ENCODE results near the gene GNG4. TPM values are rescaled to one million over a fixed set of nuclear protein-coding genes. Genes with fewer than 3 reads are reported as not detected.
A peak's percentile ranks its signal among the peaks of the same experiment; 100 is the strongest.
"Not testable (repeated sequence)": the region's sequence is repeated elsewhere in the genome, so short reads cannot be mapped to it uniquely, and the experiment has no call there.

The GNG4 gene
- total RNA-seq, 1 experiment from 2014 or later = 19.7 TPM

DNA sequence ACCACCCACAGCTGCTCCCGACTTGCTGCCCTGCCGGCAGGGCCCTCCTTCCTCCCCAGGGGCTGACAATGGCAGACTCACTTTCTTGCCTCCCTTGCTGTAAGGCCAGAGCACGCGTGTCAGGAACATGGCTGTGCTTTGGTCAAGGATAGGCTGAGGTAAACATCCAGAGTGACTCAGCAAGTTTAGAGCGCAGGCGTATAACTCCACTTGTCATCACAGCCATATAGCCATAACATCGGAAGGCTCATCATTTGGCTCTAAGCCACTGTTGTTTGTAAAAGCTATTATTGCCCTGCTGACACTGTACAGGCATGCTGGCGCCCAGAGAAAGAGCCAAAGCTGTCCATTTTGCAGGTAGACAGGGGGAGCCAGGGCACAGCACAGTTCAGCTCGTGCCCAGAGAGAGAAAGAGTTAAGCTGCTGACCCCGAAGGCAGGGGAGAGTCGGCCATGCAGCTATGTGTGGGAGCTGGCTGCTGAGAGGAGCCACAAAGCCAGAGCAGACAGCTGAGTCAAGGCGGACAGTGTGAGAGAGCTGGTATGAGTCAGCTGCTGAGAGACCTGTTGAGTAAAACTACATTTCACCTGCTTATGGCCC, 60.6 kb downstream of the GNG4 start:
- Histone ChIP-seq H3K27ac (no peak overlapping the region), H3K4me3 (no peak overlapping the region), H3K4me1 (no peaks in the 10 kb centered on the region), H3K9me3 (replicated peaks) (no peaks in the 10 kb centered on the region), H3K27me3 (no peaks in the 10 kb centered on the region), H3K36me3 (no peaks in the 10 kb centered on the region; the same call in 1 of the 2 replicates)
- DNase-seq = peak in 1 of 2 experiments; percentile 14

DNA sequence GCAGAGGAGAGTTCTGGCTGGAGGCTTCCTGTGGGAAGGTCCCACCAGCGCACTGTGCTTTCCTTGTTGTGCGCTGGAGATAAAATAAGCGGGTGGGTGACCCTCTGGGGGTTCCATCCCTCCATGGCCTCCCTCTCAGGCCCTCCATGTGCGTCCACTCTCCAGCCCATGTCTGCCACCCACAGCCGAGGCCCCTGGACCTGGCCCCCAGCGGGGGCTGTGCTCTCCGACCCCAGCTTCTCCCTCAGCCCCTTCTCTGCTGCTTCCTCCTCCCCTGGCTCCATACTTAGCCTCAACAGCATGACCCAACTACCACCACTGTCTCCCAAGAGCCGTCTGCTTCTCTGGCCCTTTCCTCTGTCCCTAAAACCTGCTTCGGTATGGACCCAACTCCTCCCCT, 61.4 kb downstream of the GNG4 start:
- no peaks in the 10 kb centered on the region for H3K27me3 ChIP-seq
- DNase-seq = no peak
- no peaks in the 10 kb centered on the region for H3K4me1 ChIP-seq
- H3K27ac ChIP-seq = no peak overlapping the region
- H3K4me3 ChIP-seq = no peak overlapping the region
- no peaks in the 10 kb centered on the region for H3K9me3 ChIP-seq (replicated peaks)
- H3K36me3 ChIP-seq = no peaks in the 10 kb centered on the region; the same call in 1 of the 2 replicates

DNA sequence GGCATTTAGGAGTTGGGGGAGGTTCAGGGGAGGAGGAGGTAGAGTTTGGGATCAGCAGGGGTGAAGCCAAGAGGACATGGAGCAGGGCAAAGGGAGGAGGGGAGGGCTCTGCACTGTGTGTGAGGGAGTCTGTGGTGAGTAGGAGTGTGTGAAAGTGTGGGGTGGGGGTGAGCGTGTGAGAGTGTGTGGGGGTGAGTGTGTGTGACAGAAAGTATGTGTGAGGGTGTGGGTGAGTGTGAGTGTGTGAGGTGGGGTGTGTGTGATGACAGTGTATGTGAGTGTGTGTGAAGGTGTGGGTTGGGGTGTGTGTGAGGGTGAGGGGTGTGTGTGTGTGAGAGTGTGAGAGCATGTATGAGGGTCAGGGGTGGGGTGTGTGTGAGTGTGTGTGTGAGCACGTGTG, 62.6 kb downstream of the GNG4 start:
- H3K9me3 ChIP-seq (replicated peaks) = no peaks in the 10 kb centered on the region
- H3K27ac ChIP-seq = no peak overlapping the region
- H3K4me1 ChIP-seq = no peaks in the 10 kb centered on the region
- no peak for DNase-seq
- no peaks in the 10 kb centered on the region for H3K36me3 ChIP-seq
- no peaks in the 10 kb centered on the region for H3K27me3 ChIP-seq
- no peak overlapping the region for H3K4me3 ChIP-seq

DNA sequence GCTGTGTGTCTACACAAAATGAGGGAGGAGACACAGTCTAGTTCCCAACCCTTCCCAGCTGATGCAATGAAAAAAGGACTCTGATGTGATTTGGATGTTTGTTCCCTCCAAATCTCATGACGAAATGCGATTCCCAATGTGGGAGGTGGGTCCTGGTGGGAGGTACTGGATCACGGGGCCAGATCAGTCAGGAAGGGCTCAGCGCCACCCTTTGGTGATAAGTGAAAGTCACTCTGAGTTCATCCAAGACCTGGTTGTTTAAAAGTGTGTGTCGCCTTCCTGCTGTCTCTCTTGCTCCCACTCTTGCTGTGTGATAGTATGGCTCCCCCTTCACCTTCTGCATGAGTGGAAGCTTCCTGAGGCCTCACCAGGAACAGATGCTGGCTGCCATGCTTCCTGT, 63.2 kb downstream of the GNG4 start:
- no peaks in the 10 kb centered on the region for H3K4me1 ChIP-seq
- no peak for DNase-seq

DNA sequence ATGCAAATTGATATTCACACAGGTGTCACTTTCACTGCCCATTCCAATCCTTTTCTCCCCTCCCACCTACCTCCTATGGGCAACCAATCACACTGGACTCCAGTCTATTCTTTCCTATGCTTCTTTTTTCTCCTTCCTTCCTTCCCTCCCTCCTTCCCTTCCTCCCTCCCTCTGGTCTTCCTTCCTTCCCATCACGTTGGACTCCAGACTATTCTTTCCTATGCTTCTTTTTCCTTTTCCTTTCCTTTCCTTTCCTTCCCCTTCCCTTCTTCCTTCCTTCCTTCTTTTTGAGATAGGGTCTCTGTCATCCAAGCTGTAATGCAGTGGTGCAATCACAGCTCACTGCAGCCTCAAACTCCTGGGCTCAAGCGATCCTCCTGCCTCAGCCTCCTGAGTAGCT, 64.6 kb downstream of the GNG4 start:
- H3K4me3 ChIP-seq = no peak overlapping the region
- no peaks in the 10 kb centered on the region for H3K27me3 ChIP-seq
- no peak overlapping the region for H3K27ac ChIP-seq
- H3K4me1 ChIP-seq = no peaks in the 10 kb centered on the region
- no peaks in the 10 kb centered on the region for H3K9me3 ChIP-seq (replicated peaks)
- DNase-seq = no peak
- H3K36me3 ChIP-seq = no peaks in the 10 kb centered on the region

More for the DNA sequence above, 63.2 kb downstream of the GNG4 start:
- no peaks in the 10 kb centered on the region for H3K27me3 ChIP-seq
- H3K9me3 ChIP-seq (replicated peaks) = no peaks in the 10 kb centered on the region
- H3K4me3 ChIP-seq = no peak overlapping the region
- H3K27ac ChIP-seq = no peak overlapping the region
- H3K36me3 ChIP-seq = no peaks in the 10 kb centered on the region

DNA sequence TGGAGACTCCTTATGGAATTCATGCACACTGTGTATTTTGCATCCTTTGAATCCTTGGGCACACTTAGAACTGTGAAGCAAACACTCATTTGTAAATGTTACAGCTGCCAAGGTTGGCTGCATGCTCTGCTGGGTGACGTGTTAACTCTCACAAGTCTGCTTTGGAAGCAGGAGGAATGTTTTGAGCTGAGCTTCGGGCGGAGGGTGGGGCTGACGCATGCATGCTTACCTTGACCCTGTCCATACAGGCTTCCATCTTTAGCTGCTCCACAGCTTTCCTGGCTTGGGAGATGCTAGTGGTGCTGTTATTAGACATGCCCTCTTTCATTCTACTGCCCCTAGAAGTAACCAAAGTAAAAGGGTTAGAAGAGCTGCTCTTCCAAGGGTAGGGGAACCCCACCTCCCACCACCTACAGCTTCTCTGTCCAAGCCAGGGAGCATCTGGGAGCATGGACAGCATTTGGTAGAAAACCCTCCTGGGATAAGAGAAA, 66.0 kb downstream of the GNG4 start:
- Histone ChIP-seq H3K9me3 (replicated peaks) (no peaks in the 10 kb centered on the region), H3K27ac (no peak overlapping the region), H3K4me3 (no peak overlapping the region), H3K4me1 (no peaks in the 10 kb centered on the region), H3K27me3 (no peaks in the 10 kb centered on the region), H3K36me3 (no peaks in the 10 kb centered on the region)
- DNase-seq = no peak

DNA sequence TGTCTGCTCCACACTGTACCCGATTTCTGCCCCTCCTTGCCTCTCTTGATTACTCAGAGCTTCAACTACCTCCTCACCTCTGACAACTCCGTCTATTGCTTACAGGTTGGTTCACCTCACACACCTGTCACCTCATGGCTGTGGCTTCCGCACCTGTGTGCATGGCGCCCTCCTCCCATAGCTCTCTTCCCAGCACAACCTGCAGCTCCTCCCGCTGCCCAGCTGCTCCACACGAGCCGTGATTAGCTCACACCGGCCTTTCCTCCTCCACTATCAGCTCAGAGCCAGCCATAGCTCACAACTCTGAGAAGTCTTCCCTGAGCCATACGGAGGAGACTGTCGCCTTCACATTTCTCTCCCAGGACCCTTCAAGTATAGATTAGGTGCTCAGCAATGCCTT, 67.5 kb downstream of the GNG4 start:
- no peak overlapping the region for H3K27ac ChIP-seq
- no peaks in the 10 kb centered on the region for H3K27me3 ChIP-seq
- no peak for DNase-seq
- H3K36me3 ChIP-seq = no peaks in the 10 kb centered on the region
- no peaks in the 10 kb centered on the region for H3K4me1 ChIP-seq
- no peak overlapping the region for H3K4me3 ChIP-seq
- H3K9me3 ChIP-seq (replicated peaks) = no peaks in the 10 kb centered on the region

DNA sequence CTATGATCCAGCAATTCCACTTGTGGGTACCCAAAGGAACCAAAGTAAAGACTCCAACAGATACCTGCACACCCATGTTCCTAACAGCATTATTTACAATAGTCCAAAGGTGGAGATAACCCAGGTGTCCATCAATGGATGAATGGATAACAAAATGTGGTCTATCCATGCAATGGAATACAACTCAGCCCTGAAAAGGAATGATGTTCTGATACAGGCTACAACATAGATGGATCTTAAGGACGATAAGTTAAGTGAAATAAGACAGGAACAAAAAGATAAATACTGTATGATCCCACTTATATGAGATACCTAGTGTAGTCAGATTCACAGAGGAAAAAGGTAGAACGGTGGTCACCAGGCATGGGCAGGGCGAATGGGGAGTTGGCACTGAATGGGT, 69.7 kb downstream of the GNG4 start:
- Histone ChIP-seq H3K9me3 (replicated peaks) (no peaks in the 10 kb centered on the region), H3K4me3 (no peak overlapping the region), H3K27ac (no peak overlapping the region), H3K27me3 (no peaks in the 10 kb centered on the region), H3K36me3 (no peaks in the 10 kb centered on the region), H3K4me1 (no peaks in the 10 kb centered on the region)
- DNase-seq = no peak

DNA sequence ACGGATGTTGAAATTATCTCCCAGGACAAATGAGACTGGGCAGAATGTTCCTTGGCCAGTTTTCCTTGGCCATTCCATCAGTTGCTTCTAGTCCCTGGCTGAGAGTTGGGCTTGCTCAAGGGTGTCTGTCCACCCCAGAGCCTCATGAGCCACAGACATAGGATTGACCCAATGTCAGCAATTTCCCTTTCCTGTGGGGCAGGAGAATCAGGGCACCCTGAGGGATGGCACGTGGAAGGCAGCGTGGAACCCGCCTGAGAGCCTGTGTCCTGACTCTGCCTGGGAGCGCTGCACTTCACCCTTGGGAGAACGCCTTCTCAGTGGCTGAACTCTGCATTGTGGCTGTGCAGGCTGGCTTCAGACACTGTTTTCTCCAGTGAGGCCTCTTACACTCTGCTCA, 74.0 kb downstream of the GNG4 start:
- Histone ChIP-seq H3K36me3 (no peaks in the 10 kb centered on the region), H3K4me1 (no peaks in the 10 kb centered on the region), H3K9me3 (replicated peaks) (no peaks in the 10 kb centered on the region), H3K27me3 (no peaks in the 10 kb centered on the region), H3K27ac (no peak overlapping the region), H3K4me3 (no peak overlapping the region)
- DNase-seq = no peak

DNA sequence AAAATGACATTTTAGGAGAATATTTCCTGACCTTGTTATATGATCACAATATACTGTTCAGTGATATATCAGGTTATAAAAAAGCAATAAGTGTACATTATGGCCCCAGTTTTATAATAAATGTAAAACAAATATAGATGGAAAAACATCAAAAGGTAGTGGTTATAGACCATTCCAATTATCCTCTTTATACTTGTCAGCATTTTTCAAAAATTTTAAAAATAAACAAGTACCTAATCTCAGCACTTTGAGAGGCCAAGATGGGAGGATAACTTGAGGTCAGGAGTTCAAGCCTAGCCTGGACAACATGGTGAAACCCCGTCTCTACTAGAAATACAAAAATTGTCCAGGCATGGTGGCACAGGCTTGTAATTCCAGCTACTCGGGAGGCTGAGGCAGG, 75.7 kb downstream of the GNG4 start:
- Histone ChIP-seq H3K4me1 (no peaks in the 10 kb centered on the region), H3K27ac (no peak overlapping the region), H3K4me3 (no peak overlapping the region), H3K9me3 (replicated peaks) (no peaks in the 10 kb centered on the region), H3K36me3 (no peaks in the 10 kb centered on the region), H3K27me3 (no peaks in the 10 kb centered on the region)
- DNase-seq = no peak

DNA sequence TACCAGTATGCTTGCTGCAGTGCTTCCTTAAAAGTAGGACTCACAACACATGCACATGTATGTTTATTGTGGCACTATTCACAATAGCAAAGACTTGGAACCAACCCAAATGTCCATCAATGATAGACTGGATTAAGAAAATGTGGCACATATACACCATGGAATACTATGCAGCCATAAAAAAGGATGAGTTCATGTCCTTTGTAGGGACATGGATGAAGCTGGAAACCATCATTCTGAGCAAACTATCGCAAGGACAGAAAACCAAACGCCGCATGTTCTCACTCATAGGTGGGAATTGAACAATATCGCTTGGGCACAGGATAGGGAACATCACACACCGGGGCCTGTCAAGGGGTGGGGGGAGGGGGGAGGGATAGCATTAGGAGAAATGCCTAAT, 76.6 kb downstream of the GNG4 start:
- not testable (repeated sequence) for H3K4me3 ChIP-seq; H3K4me1 ChIP-seq; H3K36me3 ChIP-seq; H3K27me3 ChIP-seq; DNase-seq; H3K27ac ChIP-seq; H3K9me3 ChIP-seq (replicated peaks)

DNA sequence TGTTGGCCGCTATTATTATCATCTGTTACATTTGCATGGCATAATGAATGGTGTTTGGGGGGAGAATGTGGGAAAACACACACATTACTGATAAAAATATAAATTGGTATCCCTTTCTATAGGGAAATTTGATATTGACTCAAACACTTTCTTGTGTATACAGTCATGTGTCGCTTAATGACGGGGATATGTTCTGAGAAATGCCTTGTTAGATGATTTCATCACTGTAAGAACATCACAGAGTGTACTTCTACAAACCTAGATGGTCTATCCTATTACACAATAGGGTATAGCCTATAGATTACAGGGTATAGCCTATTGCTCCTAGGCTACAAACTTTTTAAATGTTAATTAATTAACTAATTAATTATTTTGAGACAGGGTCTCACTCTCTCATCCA, 78.1 kb downstream of the GNG4 start:
- no peak for DNase-seq
- Histone ChIP-seq H3K9me3 (replicated peaks) (no peaks in the 10 kb centered on the region), H3K4me1 (no peaks in the 10 kb centered on the region), H3K4me3 (no peak overlapping the region), H3K27ac (no peak overlapping the region), H3K36me3 (no peaks in the 10 kb centered on the region), H3K27me3 (no peaks in the 10 kb centered on the region)

DNA sequence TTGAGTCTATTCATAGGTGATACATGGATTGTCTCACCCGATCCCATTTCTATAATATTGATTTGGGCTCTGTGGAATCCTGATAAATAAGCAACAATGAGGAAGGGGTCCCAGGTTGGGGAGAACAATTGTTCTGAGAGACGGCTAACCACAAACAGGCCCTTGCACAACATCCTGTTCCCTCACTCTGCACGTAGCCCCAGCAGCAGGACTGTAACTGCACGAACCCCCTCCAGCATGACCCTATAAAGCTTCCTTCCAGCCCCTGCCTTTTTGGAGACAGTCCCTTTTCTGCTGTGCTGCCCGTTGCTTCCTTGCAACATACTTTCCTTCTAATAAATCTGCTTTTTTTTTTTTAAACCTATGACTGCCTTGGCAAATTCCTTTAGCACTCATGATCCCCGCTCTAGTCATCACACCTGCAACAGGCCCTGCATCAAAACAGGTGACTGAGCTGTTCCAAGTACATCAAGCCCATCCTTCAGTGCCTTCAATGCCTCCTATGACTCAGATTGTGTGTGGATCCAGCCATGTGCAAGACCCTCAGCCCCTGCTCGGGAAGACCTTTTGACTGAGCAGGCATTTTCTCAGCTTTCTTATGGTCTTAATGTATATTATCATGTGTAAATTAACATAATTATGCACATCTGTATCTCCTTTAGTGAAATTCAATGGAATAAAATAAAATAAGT, 81.6 kb downstream of the GNG4 start:
- Histone ChIP-seq H3K27ac (no peak overlapping the region), H3K4me1 (no peaks in the 10 kb centered on the region)
- no peak for DNase-seq

DNA sequence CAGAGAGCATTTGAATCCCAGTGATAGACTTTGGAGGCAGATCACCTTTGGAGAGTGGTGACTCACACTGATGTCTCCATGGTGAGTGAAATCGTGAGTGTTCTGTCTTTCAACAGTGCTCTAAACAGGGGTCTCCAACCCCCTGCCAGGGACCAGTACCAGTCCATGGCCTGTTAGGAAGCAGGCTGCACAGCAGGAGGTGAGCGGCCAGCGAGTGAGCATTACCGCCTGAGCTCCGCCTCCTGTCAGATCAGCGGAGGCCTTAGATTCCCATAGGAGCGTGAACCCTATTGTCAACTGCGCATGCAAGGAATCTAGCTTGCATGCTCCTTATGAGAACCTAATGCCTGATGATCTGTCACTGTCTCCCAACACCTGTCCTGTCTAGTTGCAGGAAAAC, 83.5 kb downstream of the GNG4 start:
- Histone ChIP-seq H3K27ac (no peak overlapping the region), H3K4me3 (no peak overlapping the region), H3K4me1 (no peaks in the 10 kb centered on the region), H3K9me3 (replicated peaks) (no peaks in the 10 kb centered on the region; the same call in 1 of the 2 replicates), H3K36me3 (no peaks in the 10 kb centered on the region), H3K27me3 (no peaks in the 10 kb centered on the region)
- DNase-seq = no peak

More for the DNA sequence above, 81.6 kb downstream of the GNG4 start:
- Histone ChIP-seq H3K9me3 (replicated peaks) (no peaks in the 10 kb centered on the region), H3K4me3 (no peak overlapping the region), H3K27me3 (no peaks in the 10 kb centered on the region), H3K36me3 (no peaks in the 10 kb centered on the region)

DNA sequence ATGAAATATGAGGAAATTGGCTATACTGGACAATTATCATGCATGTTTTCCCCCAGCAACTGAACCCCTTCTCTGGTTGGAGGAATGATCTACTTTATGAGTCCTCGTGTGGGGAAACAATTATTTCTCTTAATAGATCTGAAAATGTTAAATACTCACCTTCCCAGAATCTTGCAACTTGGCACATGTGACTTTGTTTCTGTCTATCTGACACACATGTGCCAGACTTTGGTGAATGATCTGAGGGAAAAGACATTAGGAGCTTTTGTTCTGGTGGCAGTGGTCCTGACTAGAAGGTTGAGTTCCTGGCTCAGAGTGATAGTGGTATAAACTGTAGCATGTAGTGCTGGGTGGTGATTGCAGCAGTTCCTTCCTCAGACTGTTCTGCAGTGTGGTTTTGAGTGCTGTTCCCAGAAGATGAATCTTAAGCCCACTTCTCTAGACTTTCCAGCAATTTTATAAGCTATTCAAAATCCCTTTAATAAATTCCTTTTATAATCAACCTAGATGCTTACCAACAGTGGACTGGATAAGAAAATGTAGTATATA, 86.0 kb downstream of the GNG4 start:
- Histone ChIP-seq H3K36me3 (no peaks in the 10 kb centered on the region), H3K27me3 (no peaks in the 10 kb centered on the region; the same call in 1 of the 2 replicates), H3K4me1 (no peaks in the 10 kb centered on the region), H3K27ac (no peak overlapping the region), H3K4me3 (no peak overlapping the region), H3K9me3 (replicated peaks) (no peaks in the 10 kb centered on the region; the same call in 1 of the 2 replicates)
- DNase-seq = no peak
